ENCODE measurements around the gene ACAD11.
"Not testable (repeated sequence)": the region's sequence is repeated elsewhere in the genome, so short reads cannot be mapped to it uniquely, and the experiment has no call there.

ACAD11 gene

GRCh38 chr3:132643366-132643765, 16.2 kb downstream of the ACAD11 start:
- Histone ChIP-seq H3K4me1 (ENCODE audit: control insufficient read depth, low read depth, low read length) (no peaks in the 10 kb centered on the region), H3K9me3 (ENCODE audit: control insufficient read depth, low read depth, low read length) (no peaks in the 10 kb centered on the region), H3K9ac (ENCODE audit: low read length) (no peak overlapping the region), H3K27me3 (ENCODE audit: control insufficient read depth, insufficient read depth, low read length) (no peaks in the 10 kb centered on the region), H3K36me3 (ENCODE audit: control insufficient read depth, low read depth, low read length) (no peaks in the 10 kb centered on the region), H3K27ac (ENCODE audit: low read length) (no peak overlapping the region), H3K4me3 (ENCODE audit: low read length) (no peak overlapping the region)

GRCh38 chr3:132642539-132642847, 17.1 kb downstream of the ACAD11 start:
- H3K4me1 ChIP-seq (ENCODE audit: control insufficient read depth, low read depth, low read length): no peaks in the 10 kb centered on the region
- H3K9ac ChIP-seq (ENCODE audit: low read length): no peak overlapping the region
- H3K9me3 ChIP-seq (ENCODE audit: control insufficient read depth, low read depth, low read length): no peaks in the 10 kb centered on the region

DNA sequence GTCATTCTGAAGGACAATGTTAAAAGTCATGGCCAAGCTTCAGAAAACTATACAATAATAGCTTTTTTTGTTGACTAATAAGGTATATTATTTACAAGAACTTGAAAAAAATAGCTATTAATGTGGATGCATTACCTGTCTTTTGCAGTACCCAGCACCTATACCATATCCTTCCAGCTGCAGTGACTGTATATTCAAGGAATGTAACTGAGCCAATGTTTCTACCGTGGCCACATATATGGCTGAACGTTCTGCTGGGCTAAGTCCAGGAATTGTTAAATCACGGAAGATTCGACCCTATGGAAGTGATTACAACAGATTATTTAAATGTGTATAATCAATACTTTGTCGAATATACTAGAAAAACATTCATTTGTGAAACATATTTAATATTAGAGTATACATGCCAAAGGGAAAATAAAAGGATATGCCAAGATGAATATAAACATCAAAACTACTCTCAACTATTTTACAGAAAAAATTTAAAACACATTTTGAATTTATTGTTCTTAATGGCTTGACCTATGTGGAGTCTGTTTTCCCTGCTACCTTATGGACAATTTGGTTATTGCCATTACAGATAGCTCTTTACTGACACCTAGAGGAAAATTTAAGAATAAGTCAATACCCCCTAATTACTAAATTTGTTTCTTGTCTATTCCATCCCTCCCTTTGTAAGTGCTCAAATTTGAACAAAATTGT, 17.6 kb downstream of the ACAD11 start:
- H3K9me3 ChIP-seq (ENCODE audit: control insufficient read depth, low read depth, low read length): no peaks in the 10 kb centered on the region
- no peaks in the 10 kb centered on the region for H3K4me1 ChIP-seq (ENCODE audit: control insufficient read depth, low read depth, low read length)
- H3K4me3 ChIP-seq (ENCODE audit: low read length): no peak overlapping the region
- no peaks in the 10 kb centered on the region for H3K36me3 ChIP-seq (ENCODE audit: control insufficient read depth, low read depth, low read length)
- no peak overlapping the region for H3K27ac ChIP-seq (ENCODE audit: low read length)
- no peak overlapping the region for H3K9ac ChIP-seq (ENCODE audit: low read length)
- H3K27me3 ChIP-seq (ENCODE audit: control insufficient read depth, insufficient read depth, low read length): no peaks in the 10 kb centered on the region

More at GRCh38 chr3:132642539-132642847, 17.1 kb downstream of the ACAD11 start:
- Histone ChIP-seq H3K4me3 (ENCODE audit: low read length) (no peak overlapping the region), H3K36me3 (ENCODE audit: control insufficient read depth, low read depth, low read length) (no peaks in the 10 kb centered on the region), H3K27me3 (ENCODE audit: control insufficient read depth, insufficient read depth, low read length) (no peaks in the 10 kb centered on the region), H3K27ac (ENCODE audit: low read length) (no peak overlapping the region)

GRCh38 chr3:132641427-132641826, 18.2 kb downstream of the ACAD11 start:
- not testable (repeated sequence) for H3K4me3 ChIP-seq (ENCODE audit: low read length); H3K27ac ChIP-seq (ENCODE audit: low read length); H3K36me3 ChIP-seq (ENCODE audit: control insufficient read depth, low read depth, low read length); H3K9me3 ChIP-seq (ENCODE audit: control insufficient read depth, low read depth, low read length); H3K27me3 ChIP-seq (ENCODE audit: control insufficient read depth, insufficient read depth, low read length); H3K4me1 ChIP-seq (ENCODE audit: control insufficient read depth, low read depth, low read length); H3K9ac ChIP-seq (ENCODE audit: low read length)

DNA sequence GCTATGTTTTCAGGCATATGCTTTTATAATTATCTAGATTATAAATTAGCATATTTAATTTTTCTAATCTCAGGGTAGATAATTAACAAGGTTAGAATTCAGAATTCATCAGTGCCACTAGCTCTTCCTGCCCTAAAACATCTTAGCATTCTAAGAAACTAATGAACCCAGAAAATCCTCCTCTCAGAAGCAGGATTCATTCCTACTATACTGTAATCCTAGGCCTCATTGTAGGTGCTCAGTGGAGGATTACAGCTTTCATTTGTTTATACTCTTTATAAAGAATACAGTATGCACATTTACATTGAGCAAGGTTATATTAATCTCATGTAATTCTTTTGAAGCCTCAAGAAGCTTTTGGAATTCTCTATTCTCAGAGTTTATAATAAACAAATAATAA, 20.9 kb downstream of the ACAD11 start:
- Histone ChIP-seq H3K9me3 (ENCODE audit: control insufficient read depth, low read depth, low read length) (no peaks in the 10 kb centered on the region), H3K4me3 (ENCODE audit: low read length) (no peak overlapping the region), H3K36me3 (ENCODE audit: control insufficient read depth, low read depth, low read length) (no peaks in the 10 kb centered on the region), H3K27me3 (ENCODE audit: control insufficient read depth, insufficient read depth, low read length) (no peaks in the 10 kb centered on the region), H3K27ac (ENCODE audit: low read length) (no peak overlapping the region), H3K9ac (ENCODE audit: low read length) (no peak overlapping the region), H3K4me1 (ENCODE audit: control insufficient read depth, low read depth, low read length) (no peaks in the 10 kb centered on the region)

DNA sequence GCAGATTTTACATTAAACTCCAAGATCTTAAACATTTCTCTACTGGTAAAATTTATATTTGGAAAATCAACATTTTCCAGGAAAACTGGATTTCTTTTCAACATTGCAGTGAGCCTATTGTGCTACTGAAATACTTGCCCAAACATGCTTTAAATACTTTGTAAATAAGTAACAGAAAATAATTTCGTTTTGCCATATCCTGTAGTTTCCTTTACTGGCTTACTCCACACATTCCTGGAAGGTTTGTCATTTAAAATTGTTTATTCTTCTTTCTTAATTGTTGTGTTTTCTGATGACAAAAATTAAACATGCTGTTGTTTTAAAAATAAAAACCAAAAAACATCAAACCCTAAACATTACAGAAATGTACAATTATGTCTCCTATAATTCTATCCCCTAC, 22.0 kb downstream of the ACAD11 start:
- Histone ChIP-seq H3K9ac (ENCODE audit: low read length) (no peak overlapping the region), H3K9me3 (ENCODE audit: control insufficient read depth, low read depth, low read length) (no peaks in the 10 kb centered on the region), H3K4me3 (ENCODE audit: low read length) (no peak overlapping the region), H3K27me3 (ENCODE audit: control insufficient read depth, insufficient read depth, low read length) (no peaks in the 10 kb centered on the region), H3K27ac (ENCODE audit: low read length) (no peak overlapping the region), H3K4me1 (ENCODE audit: control insufficient read depth, low read depth, low read length) (no peaks in the 10 kb centered on the region), H3K36me3 (ENCODE audit: control insufficient read depth, low read depth, low read length) (no peaks in the 10 kb centered on the region)

DNA sequence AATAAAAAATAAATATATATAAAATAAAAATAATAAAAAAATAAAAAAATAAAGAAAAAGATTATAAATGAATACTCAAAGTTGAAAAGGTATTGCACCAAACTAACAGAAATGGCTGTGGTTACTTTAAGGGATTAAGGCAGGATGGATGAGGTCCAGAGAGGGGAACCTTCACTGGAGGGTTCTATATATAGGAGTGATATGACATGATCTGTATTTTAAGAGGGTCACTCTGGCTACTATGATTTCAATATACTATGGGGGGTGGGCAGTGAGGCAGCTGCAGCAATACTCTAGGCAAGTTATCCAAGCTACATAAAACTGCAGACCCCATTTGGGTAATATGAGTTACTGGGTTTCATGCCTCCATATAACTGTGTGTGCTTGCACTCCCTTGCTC, 24.6 kb downstream of the ACAD11 start:
- Histone ChIP-seq H3K4me3 (ENCODE audit: low read length) (no peak overlapping the region), H3K27me3 (ENCODE audit: control insufficient read depth, insufficient read depth, low read length) (no peaks in the 10 kb centered on the region), H3K36me3 (ENCODE audit: control insufficient read depth, low read depth, low read length) (no peaks in the 10 kb centered on the region), H3K27ac (ENCODE audit: low read length) (no peak overlapping the region), H3K9me3 (ENCODE audit: control insufficient read depth, low read depth, low read length) (no peaks in the 10 kb centered on the region), H3K4me1 (ENCODE audit: control insufficient read depth, low read depth, low read length) (no peaks in the 10 kb centered on the region), H3K9ac (ENCODE audit: low read length) (no peak overlapping the region)

- Histone ChIP-seq H3K36me3 (ENCODE audit: control insufficient read depth, low read depth, low read length) (no peaks in the 10 kb centered on the region), H3K9me3 (ENCODE audit: control insufficient read depth, low read depth, low read length) (no peaks in the 10 kb centered on the region), H3K27ac (ENCODE audit: low read length) (no peak overlapping the region), H3K9ac (ENCODE audit: low read length) (no peak overlapping the region), H3K4me3 (ENCODE audit: low read length) (no peak overlapping the region), H3K4me1 (ENCODE audit: control insufficient read depth, low read depth, low read length) (no peaks in the 10 kb centered on the region), H3K27me3 (ENCODE audit: control insufficient read depth, insufficient read depth, low read length) (no peaks in the 10 kb centered on the region)
Measured at GRCh38 chr3:132630612-132631011, 29.0 kb downstream of the ACAD11 start.

- Histone ChIP-seq H3K36me3 (ENCODE audit: control insufficient read depth, low read depth, low read length) (no peaks in the 10 kb centered on the region), H3K27me3 (ENCODE audit: control insufficient read depth, insufficient read depth, low read length) (no peaks in the 10 kb centered on the region), H3K4me1 (ENCODE audit: control insufficient read depth, low read depth, low read length) (no peaks in the 10 kb centered on the region), H3K27ac (ENCODE audit: low read length) (no peak overlapping the region), H3K9me3 (ENCODE audit: control insufficient read depth, low read depth, low read length) (no peaks in the 10 kb centered on the region), H3K4me3 (ENCODE audit: low read length) (no peak overlapping the region), H3K9ac (ENCODE audit: low read length) (no peak overlapping the region)
Measured at GRCh38 chr3:132629928-132630327, 29.7 kb downstream of the ACAD11 start.

DNA sequence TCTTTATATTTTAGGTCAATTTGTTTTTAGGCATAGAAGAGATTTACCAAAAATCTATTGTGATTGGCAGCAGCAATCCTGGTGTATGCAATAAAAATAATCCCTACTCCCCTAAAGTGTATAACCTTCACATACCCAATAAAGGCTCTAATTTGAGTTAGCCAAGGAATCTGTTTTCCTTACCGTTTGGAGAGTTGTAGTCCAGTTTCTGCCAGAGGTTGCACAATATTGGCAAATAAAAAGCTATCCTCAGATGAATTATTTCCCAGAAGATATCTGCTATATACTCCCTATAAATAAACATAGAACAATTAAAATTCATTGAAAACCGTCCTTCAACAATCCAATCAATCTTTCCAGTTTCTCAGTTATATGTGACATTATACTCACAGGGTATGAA, 31.5 kb downstream of the ACAD11 start:
- Histone ChIP-seq H3K4me3 (ENCODE audit: low read length) (no peak overlapping the region), H3K4me1 (ENCODE audit: control insufficient read depth, low read depth, low read length) (no peaks in the 10 kb centered on the region), H3K36me3 (ENCODE audit: control insufficient read depth, low read depth, low read length) (no peaks in the 10 kb centered on the region), H3K27ac (ENCODE audit: low read length) (no peak overlapping the region), H3K9ac (ENCODE audit: low read length) (no peak overlapping the region), H3K27me3 (ENCODE audit: control insufficient read depth, insufficient read depth, low read length) (no peaks in the 10 kb centered on the region), H3K9me3 (ENCODE audit: control insufficient read depth, low read depth, low read length) (no peaks in the 10 kb centered on the region)

DNA sequence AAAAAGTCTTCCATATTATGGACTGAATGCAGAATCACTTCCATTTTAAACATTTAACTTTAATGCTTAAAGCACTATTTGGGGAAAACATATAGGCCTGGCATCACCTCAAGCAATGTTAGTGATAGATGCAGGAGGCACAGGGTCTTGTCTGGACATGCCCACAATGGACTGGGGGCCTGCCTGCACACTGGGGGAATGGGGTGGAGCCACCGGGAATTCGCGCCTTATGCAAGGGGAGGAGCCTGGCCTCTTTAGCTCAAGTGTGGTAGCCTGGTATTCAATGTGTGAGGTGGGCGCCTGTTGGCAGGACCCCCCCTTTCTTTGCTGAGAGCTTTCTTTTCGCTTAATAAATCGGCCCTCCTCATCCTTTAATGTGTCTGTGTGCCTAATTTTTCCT, 32.7 kb downstream of the ACAD11 start:
- no peaks in the 10 kb centered on the region for H3K36me3 ChIP-seq (ENCODE audit: control insufficient read depth, low read depth, low read length)
- H3K9me3 ChIP-seq (ENCODE audit: control insufficient read depth, low read depth, low read length): no peaks in the 10 kb centered on the region
- no peaks in the 10 kb centered on the region for H3K27me3 ChIP-seq (ENCODE audit: control insufficient read depth, insufficient read depth, low read length)
- H3K4me3 ChIP-seq (ENCODE audit: low read length): no peak overlapping the region
- no peaks in the 10 kb centered on the region for H3K4me1 ChIP-seq (ENCODE audit: control insufficient read depth, low read depth, low read length)
- no peak overlapping the region for H3K9ac ChIP-seq (ENCODE audit: low read length)
- H3K27ac ChIP-seq (ENCODE audit: low read length): no peak overlapping the region

DNA sequence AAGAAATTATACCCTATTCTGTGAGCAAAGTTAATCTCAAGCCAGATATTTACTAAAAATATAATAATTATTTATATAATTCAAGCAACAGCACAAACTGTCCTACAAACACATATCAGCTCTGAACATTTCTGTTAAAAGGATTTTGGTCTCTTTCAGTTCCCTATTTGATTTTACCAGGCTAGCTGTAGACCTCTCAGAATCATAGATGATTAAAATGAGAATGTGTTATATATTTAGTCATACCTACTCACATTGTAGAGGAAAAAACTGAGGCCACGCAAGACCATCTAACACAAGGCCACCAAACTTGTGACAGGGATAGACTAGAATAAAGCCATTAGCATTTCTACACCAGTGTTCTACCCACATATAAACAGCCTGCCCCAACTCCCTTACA, 34.0 kb downstream of the ACAD11 start:
- no peak overlapping the region for H3K4me3 ChIP-seq (ENCODE audit: low read length)
- H3K27me3 ChIP-seq (ENCODE audit: control insufficient read depth, insufficient read depth, low read length): no peaks in the 10 kb centered on the region
- no peaks in the 10 kb centered on the region for H3K36me3 ChIP-seq (ENCODE audit: control insufficient read depth, low read depth, low read length)
- H3K27ac ChIP-seq (ENCODE audit: low read length): no peak overlapping the region
- no peak overlapping the region for H3K9ac ChIP-seq (ENCODE audit: low read length)
- H3K9me3 ChIP-seq (ENCODE audit: control insufficient read depth, low read depth, low read length): no peaks in the 10 kb centered on the region
- no peaks in the 10 kb centered on the region for H3K4me1 ChIP-seq (ENCODE audit: control insufficient read depth, low read depth, low read length)
